HepG2 (cell line): ENCODE measurements around the gene KRTAP10-5. TPM values are rescaled to one million over a fixed set of nuclear protein-coding genes. Genes with fewer than 3 reads are reported as not detected.
"Not testable (repeated sequence)": the region's sequence is repeated elsewhere in the genome, so short reads cannot be mapped to it uniquely, and the experiment has no call there.

Source experiments
- ATAC-seq: fragments of 200-7000 bp; cut with Tn5 transposase; 3 replicates; pipeline ENCODE4 v1.9.1; 2020; ENCODE audit warnings: mild to moderate bottlenecking, moderate library complexity
- Bru-seq: library from RNA; stranded (reverse); fragments of 400-500 nt; gene quantifications from one replicate; lab custom pipeline; 2021; lab: Mats Ljungman, UMichigan
- BruChase-seq, 2 experiments: library from RNA; stranded (reverse); fragments of 400-500 nt; gene quantifications; one replicate each; lab custom pipeline; 2021; lab: Mats Ljungman, UMichigan
- BruUV-seq: library from RNA; stranded (reverse); fragments of 400-500 nt; replicated peaks from 2 replicates; lab custom pipeline; 2021; lab: Mats Ljungman, UMichigan
- CTCF ChIA-PET: fragments of 300-600 bp; formaldehyde crosslinking; extraction: SDS; loops from one replicate; lab custom pipeline; 2021; ENCODE audit warnings: low total read pairs, inconsistent platforms, low intra/inter-chr PET ratio; lab: Yijun Ruan, JAX
- POLR2A ChIA-PET: fragments of 350-600 bp; sonication (Branson Sonifier 250); formaldehyde crosslinking; loops from one replicate; lab custom pipeline; 2020; ENCODE audit warnings: antibody characterized with exemption, inconsistent platforms; lab: Yijun Ruan, JAX
- DNase-seq: peaks from one replicate; pipeline ENCODE4 v3.0.0-alpha.2; 2015; ENCODE audit warnings: low spot score
- FAIRE-seq: peaks from 3 replicates; lab custom pipeline; 2011; peaks lifted over from hg19 to GRCh38; lab: Jason Lieb, UNC
- H2AFZ ChIP-seq: one replicate; pipeline ENCODE4 v1.6.1; 2011; ENCODE audit warnings: low read length, inconsistent platforms
- H3K27ac ChIP-seq: fragments of 300-600 bp; 3 replicates; pipeline ENCODE4 v1.8.0; 2011; ENCODE audit warnings: mixed run types, mild to moderate bottlenecking, mixed read lengths, low read length, inconsistent platforms; ENCODE audit not compliant: insufficient read depth; ENCODE audit errors: extremely low read length
- H3K27me3 ChIP-seq, 2 experiments: fragments of 200-600 bp in 1 of 2; 2 replicates in 1 of 2; 3 replicates in 1 of 2; pipeline versions ENCODE4 v1.6.0 to v1.8.0; 2011; ENCODE audit warnings: low read length in 2 of 2, mild to moderate bottlenecking in 2 of 2, moderate library complexity in 2 of 2, inconsistent platforms in 1 of 2; ENCODE audit not compliant: insufficient read depth in 2 of 2, control insufficient read depth in 1 of 2
- H3K36me3 ChIP-seq, 2 experiments: fragments of 200-600 bp in 1 of 2; replicated peaks in 1 of 2; 2 replicates in 1 of 2; 3 replicates in 1 of 2; pipeline versions ENCODE4 v1.5.1 to v1.8.0; 2011; ENCODE audit warnings: low read length in 2 of 2, inconsistent platforms in 1 of 2; ENCODE audit not compliant: insufficient read depth in 2 of 2, control insufficient read depth in 1 of 2
- H3K4me1 ChIP-seq: 2 replicates; pipeline ENCODE4 v1.5.1; 2012; ENCODE audit warnings: low read length, inconsistent platforms; ENCODE audit not compliant: insufficient read depth
- H3K4me2 ChIP-seq: 2 replicates; pipeline ENCODE4 v1.6.0; 2011; ENCODE audit warnings: low read depth, low read length, inconsistent platforms
- H3K4me3 ChIP-seq, 3 experiments: fragments of 200-600 bp in 1 of 3; sonication (generic), shearing (Covaris generic) in 1 of 3; replicated peaks in 1 of 3; 2 replicates each; pipeline ENCODE4 v1.5.1; 2011 to 2016; ENCODE audit warnings: low read length in 3 of 3, inconsistent platforms in 2 of 3, low read depth in 2 of 3, mild to moderate bottlenecking in 2 of 3, control low read depth in 1 of 3, mixed read lengths in 1 of 3; ENCODE audit not compliant: insufficient read depth in 1 of 3
- H3K79me2 ChIP-seq: one replicate; pipeline ENCODE4 v1.6.1; 2011; ENCODE audit warnings: low read length, inconsistent platforms; ENCODE audit not compliant: insufficient read depth
- H3K9ac ChIP-seq: 2 replicates; pipeline ENCODE4 v1.6.0; 2011; ENCODE audit warnings: mild to moderate bottlenecking, low read depth, low read length, inconsistent platforms; ENCODE audit not compliant: insufficient read depth
- H3K9me3 ChIP-seq: 2 replicates; pipeline ENCODE4 v1.5.1; 2012; ENCODE audit warnings: mild to moderate bottlenecking, low read length
- H4K20me1 ChIP-seq: 2 replicates; pipeline ENCODE4 v1.6.0; 2011; ENCODE audit warnings: inconsistent platforms, mild to moderate bottlenecking, low read length, moderate library complexity; ENCODE audit not compliant: insufficient read depth
- ETV5 ChIP-seq: IDR thresholded peaks from 2 replicates; pipeline ENCODE4 v1.6.1; 2018; ENCODE audit warnings: missing biosample characterization, missing genetic modification reagents, inconsistent platforms, borderline replicate concordance
- PRDM15 ChIP-seq: sonication (generic); formaldehyde crosslinking; IDR thresholded peaks from 2 replicates; pipeline ENCODE4 v1.4.0; 2020; ENCODE audit warnings: missing genetic modification reagents
- SP1 ChIP-seq, 2 experiments: fragments of 450-650 bp in 1 of 2; sonication (generic) in 1 of 2; formaldehyde crosslinking in 1 of 2; IDR thresholded peaks; 2 replicates each; pipeline versions ENCODE4 v1.4.0 to v1.6.1; 2016 to 2020; ENCODE audit warnings: missing genetic modification reagents in 1 of 2
- TEAD2 ChIP-seq: sonication (generic); formaldehyde crosslinking; IDR thresholded peaks from 2 replicates; pipeline ENCODE4 v1.9.0; 2021; ENCODE audit warnings: missing genetic modification reagents
- ZNF232 ChIP-seq: sonication (generic); formaldehyde crosslinking; IDR thresholded peaks from 2 replicates; pipeline ENCODE4 v1.4.0; 2020; ENCODE audit warnings: missing genetic modification reagents, borderline replicate concordance
- ZNF562 ChIP-seq: sonication (generic); formaldehyde crosslinking; IDR thresholded peaks from 2 replicates; pipeline ENCODE4 v1.8.0; 2022; ENCODE audit warnings: missing genetic modification reagents, borderline replicate concordance
- WGBS: methylation state at CpG from one replicate; pipeline ENCODE4 v1.1.6; 2017; ENCODE audit warnings: low lambda C conversion rate; 5-methylcytosine and 5-hydroxymethylcytosine counted together
- in situ Hi-C: cut with HindIII; loops from 2 replicates; pipeline ENCODE4 v1.10.0; 2017; ENCODE audit warnings: low pct_unique_long_range_greater_than_20kb; ENCODE audit not compliant: extremely low pct_ligation_motif_present
- intact Hi-C: fragments of 100-400 bp; cut with micrococcal nuclease; formaldehyde crosslinking; loops from one replicate; pipeline ENCODE4 v1.10.0; 2022; ENCODE audit not compliant: unreplicated experiment
- long read RNA-seq, 2 experiments: library from RNA in 1 of 2; library from polyadenylated mRNA in 1 of 2; stranded (forward) in 1 of 2; unstranded in 1 of 2; transcript quantifications; one replicate each; pipeline ENCODE4 v2.0.0, GENCODE V29; 2019 to 2022
- polyA minus RNA-seq, 3 experiments: library from RNA; depleted of rRNA, polyadenylated mRNA; stranded (reverse); fragments of >200 nt; gene quantifications; 2 replicates each; pipeline ENCODE4 v1.2.3, GENCODE V29; 2011; ENCODE audit warnings: low replicate concordance in 1 of 3
- polyA plus RNA-seq, 8 experiments: library from polyadenylated mRNA; depleted of rRNA in 3 of 8; stranded (reverse) in 7 of 8; unstranded in 1 of 8; fragments of >200 nt; fragmentation: Illumina TruSeq in 4 of 8; extraction: Trizol in 4 of 8; gene quantifications; 2 replicates each; pipeline versions ENCODE4 v1.2.1 to v1.2.3, GENCODE V29; 2011 to 2016; ENCODE audit warnings: low read depth in 4 of 8, missing spikeins in 1 of 8, mixed read lengths in 1 of 8; ENCODE audit not compliant: insufficient read depth in 1 of 8
- total RNA-seq, 5 experiments: library from RNA; depleted of rRNA; stranded (reverse); fragments of >200 nt; fragmentation: Illumina TruSeq; extraction: Trizol; gene quantifications; 2 replicates each; pipeline ENCODE4 v1.2.3, GENCODE V29; 2016; ENCODE audit warnings: low read depth in 1 of 5

Gene KRTAP10-5
- not detected in 2 replicates for total RNA-seq (2016; rRNA removed; fragmentation: Illumina TruSeq; extraction: Trizol)
- total RNA-seq (2016; cell fraction: cytosol; rRNA removed; fragmentation: Illumina TruSeq; extraction: Trizol; ENCODE audit: low read depth) = not detected in 2 replicates
- not detected in 2 replicates for total RNA-seq (2016; cell fraction: insoluble cytoplasmic fraction; rRNA removed; fragmentation: Illumina TruSeq; extraction: Trizol)
- total RNA-seq (2016; cell fraction: membrane; rRNA removed; fragmentation: Illumina TruSeq; extraction: Trizol) = not detected in 2 replicates
- not detected in 2 replicates for total RNA-seq (2016; cell fraction: nucleus; rRNA removed; fragmentation: Illumina TruSeq; extraction: Trizol)
- not detected in 2 replicates for polyA plus RNA-seq (2011; rRNA removed)
- polyA plus RNA-seq (2011; cell fraction: cytosol; rRNA removed) = not detected in 2 replicates
- polyA plus RNA-seq (2011; cell fraction: nucleus; rRNA removed) = not detected in 2 replicates
- polyA plus RNA-seq (2012) = not detected in 2 replicates
- not detected in 2 replicates for polyA plus RNA-seq (2016; cell fraction: cytosol; fragmentation: Illumina TruSeq; extraction: Trizol; ENCODE audit: low read depth)
- not detected in 2 replicates for polyA plus RNA-seq (2016; cell fraction: insoluble cytoplasmic fraction; fragmentation: Illumina TruSeq; extraction: Trizol; ENCODE audit: low read depth)
- not detected in 2 replicates for polyA plus RNA-seq (2016; cell fraction: membrane; fragmentation: Illumina TruSeq; extraction: Trizol; ENCODE audit: low read depth)
- polyA plus RNA-seq (2016; cell fraction: nucleus; fragmentation: Illumina TruSeq; extraction: Trizol; ENCODE audit: insufficient read depth, low read depth) = not detected in 2 replicates
- not detected in 2 replicates for polyA minus RNA-seq (2011; rRNA and poly(A)+ RNA removed; ENCODE audit: low replicate concordance)
- polyA minus RNA-seq (2011; cell fraction: cytosol; rRNA and poly(A)+ RNA removed) = not detected in 2 replicates
- polyA minus RNA-seq (2011; cell fraction: nucleus; rRNA and poly(A)+ RNA removed) = not detected in 2 replicates
- not detected for Bru-seq, nascent RNA
- not detected for BruChase-seq, experiment 1, labeled RNA remaining after a 6-hour chase
- not detected for BruChase-seq, experiment 2, labeled RNA remaining after a 2-hour chase
- long read RNA-seq, experiment 1 = 0 reads
- long read RNA-seq, experiment 2 = 0 reads

GRCh38 chr21:44580231-44580821 lies at the start of gene KRTAP10-5:
KRTAP10-5 (minus strand) TSS chr21:44580604; CDS start chr21:44580578, 26 bp downstream.
- in situ Hi-C loops = not testable (repeated sequence)

GRCh38 chr21:44628707-44629391 lies 48.4 kb upstream of the KRTAP10-5 start:
- POLR2A ChIA-PET = no interaction called here
- Histone ChIP-seq H3K9me3 (peaks cover 25% of the 10 kb centered on the region), H3K9ac (no peak overlapping the region), H4K20me1 (no peaks in the 10 kb centered on the region), H3K27ac (no peak overlapping the region), H2AFZ (no peak overlapping the region), H3K36me3 (no peaks in the 10 kb centered on the region), H3K27me3 (0 out of 5 replicates have a peak, but pooled peaks cover 0 to 6% of the 10 kb centered on the region in 2 experiments), H3K79me2 (no peaks in the 10 kb centered on the region), H3K4me1 (no peaks in the 10 kb centered on the region), H3K4me2 (no peak overlapping the region), H3K4me3 (no peak overlapping the region)
- BruUV-seq = no TSS peak
- in situ Hi-C loops = no loop called here
- intact Hi-C loops = no loop called here
- DNase-seq (no peak), FAIRE-seq (no peak), ATAC-seq (no peak; the same call in 2 of the 3 replicates)
- CTCF ChIA-PET = no interaction called here
- 44% methylated on average over 7 of the region's 18 CpGs for WGBS
- TF ChIP-seq PRDM15 (CRISPR knock-in tag) (no peak), ZNF562 (CRISPR knock-in tag) (no peak), ZNF232 (no peak), SP1 (IDR thresholded peaks at IDR 0.05) (no peak), SP1 (CRISPR knock-in tag; IDR thresholded peaks at IDR 0.05) (no peak), ETV5 (CRISPR knock-in tag) (no peak), TEAD2 (CRISPR knock-in tag) (no peak)

More at GRCh38 chr21:44580231-44580821, at the start of gene KRTAP10-5:
- FAIRE-seq, H3K4me2 ChIP-seq, H3K9ac ChIP-seq, H3K27ac ChIP-seq, intact Hi-C loops, POLR2A ChIA-PET, CTCF ChIA-PET, ATAC-seq, BruUV-seq, H3K36me3 ChIP-seq, H3K4me1 ChIP-seq, H3K4me3 ChIP-seq, H2AFZ ChIP-seq, DNase-seq, H4K20me1 ChIP-seq, H3K27me3 ChIP-seq, H3K79me2 ChIP-seq: not testable (repeated sequence)
- 66% methylated on average over 14 of the region's 19 CpGs for WGBS
- H3K9me3 ChIP-seq = peaks cover 13% of the 10 kb centered on the region
